GM18870 (cell line): Measurements from ENCODE around the gene LZTFL1.

Experiments used
- ATAC-seq: cut with Tn5 transposase; IDR thresholded peaks from one replicate; pipeline ENCODE4 v1.9.1; 2021; ENCODE audit warnings: moderate library complexity; ENCODE audit not compliant: unreplicated experiment

LZTFL1 gene

GRCh38 chr3:45787551-45787950 lies 54.4 kb downstream of the LZTFL1 start:
- ATAC-seq, result no peak

- no peak for ATAC-seq
Measured at GRCh38 chr3:45786801-45787495, 55.0 kb downstream of the LZTFL1 start.

- ATAC-seq, result no peak
Measured at GRCh38 chr3:45785605-45786150, 56.2 kb downstream of the LZTFL1 start.

- no peak for ATAC-seq
Measured at GRCh38 chr3:45783667-45784066, 58.3 kb downstream of the LZTFL1 start.

DNA sequence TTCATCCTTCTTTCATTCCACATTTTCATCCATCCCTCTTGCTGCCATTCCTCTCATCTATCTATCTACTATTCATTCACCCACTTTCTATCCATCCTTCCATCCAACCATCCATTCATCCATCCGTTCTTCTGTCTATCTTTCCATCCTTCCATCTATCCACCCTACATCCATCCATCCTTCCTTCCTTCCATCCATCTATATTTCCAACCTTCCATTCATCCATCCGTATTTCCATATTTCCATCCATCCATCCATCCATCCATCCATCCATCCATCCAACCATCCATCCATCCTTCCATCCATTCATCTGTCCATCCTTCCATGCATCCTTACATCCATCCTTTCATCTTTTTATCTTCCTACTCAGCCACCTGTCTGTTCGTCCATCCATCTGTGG lies 59.5 kb downstream of the LZTFL1 start:
- ATAC-seq, result no peak

DNA sequence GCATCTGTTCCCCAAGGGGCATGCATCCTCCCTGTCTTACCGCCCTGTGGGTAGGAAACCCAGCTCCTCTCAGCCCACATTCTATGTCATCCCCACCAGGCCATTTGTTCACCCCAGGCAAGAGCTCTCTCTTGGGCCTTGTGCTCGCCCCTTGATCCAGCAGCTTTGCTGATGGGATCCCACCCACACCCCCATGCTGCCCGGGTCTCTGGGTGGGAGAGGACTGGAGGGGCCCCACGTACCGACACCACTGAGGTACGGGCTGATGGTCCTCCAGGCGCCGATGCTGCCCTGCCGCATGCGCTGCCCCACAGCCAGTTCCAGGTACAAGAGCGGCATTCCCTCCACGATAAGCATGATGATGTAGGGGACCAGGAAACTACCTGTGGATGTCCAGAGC lies 60.1 kb downstream of the LZTFL1 start:
- ATAC-seq, result no peak

DNA sequence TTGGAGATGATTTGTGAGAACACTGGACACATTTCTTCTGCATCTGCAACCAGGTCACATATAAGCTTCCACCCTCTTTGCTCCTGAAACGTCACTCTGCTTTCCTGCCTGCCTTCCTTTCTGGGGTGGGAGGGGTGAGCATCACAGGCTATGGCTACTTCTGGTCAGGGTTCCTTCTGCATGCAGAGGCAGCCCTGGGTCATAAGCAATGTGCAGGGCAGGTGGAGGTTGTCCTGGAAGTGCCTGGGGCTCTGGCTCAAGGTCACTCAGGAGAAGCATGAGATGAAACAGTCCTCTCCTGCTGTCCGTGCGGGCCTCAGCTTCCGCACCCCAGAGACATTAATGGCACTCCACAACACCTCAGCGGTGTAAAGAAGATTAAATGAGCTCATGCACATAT lies 60.6 kb downstream of the LZTFL1 start:
- ATAC-seq, result no peak

- ATAC-seq, result no peak
Measured at GRCh38 chr3:45779746-45780735, 61.9 kb downstream of the LZTFL1 start.

- no peak for ATAC-seq
Measured at GRCh38 chr3:45778761-45779201, 63.1 kb downstream of the LZTFL1 start.

DNA sequence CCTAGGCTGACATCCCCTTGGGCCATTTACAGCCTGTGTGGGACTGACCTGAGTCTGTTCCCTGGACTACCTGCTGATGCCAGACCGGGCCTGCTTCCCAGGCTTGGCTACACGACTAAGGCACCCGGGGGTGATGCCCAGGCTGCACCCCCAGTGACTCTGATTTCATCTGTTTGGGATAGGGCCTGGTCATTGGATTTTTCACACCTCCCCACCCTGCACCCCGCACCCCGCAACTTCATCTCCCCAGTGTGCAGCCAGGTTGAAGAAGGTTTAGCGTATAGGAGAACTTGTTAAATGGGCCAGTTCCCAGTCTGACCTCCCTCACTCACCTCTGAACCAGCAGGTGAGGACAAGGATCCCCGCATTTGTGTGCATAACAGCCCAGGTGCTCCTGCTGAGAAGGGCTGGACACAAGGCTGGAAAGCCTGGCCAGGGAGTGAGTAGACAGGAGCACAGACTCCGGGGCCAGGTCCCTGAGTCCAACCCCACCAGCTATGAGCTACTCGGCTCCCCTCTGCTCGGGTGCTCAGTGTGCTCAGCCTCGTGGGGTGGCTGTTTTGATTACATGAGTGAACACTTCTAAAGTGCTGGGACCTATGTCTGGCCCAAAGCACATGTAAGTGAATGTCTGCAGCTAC lies 64.1 kb downstream of the LZTFL1 start:
- ATAC-seq, result no peak

DNA sequence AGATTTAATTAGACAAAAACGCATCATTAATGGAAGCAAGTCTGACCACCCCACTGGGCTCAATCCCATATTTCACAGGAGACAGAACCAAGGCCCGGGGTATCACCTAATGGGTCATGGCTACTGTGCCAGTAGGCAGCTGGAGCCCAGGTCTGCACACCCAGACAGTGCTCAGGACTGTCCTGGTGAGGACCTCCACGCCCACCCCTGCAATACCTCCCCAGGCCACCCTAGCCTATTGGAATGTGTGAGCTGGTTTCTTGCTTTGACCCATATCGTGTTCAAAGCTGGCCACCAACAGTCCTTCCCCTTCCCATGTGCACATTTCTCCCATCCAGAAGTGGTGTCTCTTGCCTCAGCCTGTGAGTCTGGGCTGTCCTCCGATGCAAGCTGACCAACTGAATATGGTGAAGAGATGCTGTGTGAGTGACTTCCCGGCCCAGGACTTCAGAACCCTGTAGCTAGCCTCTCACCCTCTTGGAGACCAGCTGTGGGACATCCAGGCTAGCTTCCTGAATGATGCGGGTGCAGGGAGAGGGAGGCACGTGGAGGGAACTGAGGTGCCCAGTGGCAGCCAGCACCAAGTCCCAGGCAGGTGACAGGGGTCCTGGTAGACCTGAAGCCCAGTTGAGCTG lies 64.7 kb downstream of the LZTFL1 start:
- no peak for ATAC-seq

- no peak for ATAC-seq
Measured at GRCh38 chr3:45776611-45777010, 65.3 kb downstream of the LZTFL1 start.

GRCh38 chr3:45776301-45776595 lies 65.7 kb downstream of the LZTFL1 start:
- ATAC-seq, result no peak

GRCh38 chr3:45775571-45776300 lies 66.2 kb downstream of the LZTFL1 start:
- no peak for ATAC-seq

- ATAC-seq, result no peak
Measured at GRCh38 chr3:45774581-45775521, 67.1 kb downstream of the LZTFL1 start.

- ATAC-seq, result no peak
Measured at GRCh38 chr3:45773714-45774449, 68.0 kb downstream of the LZTFL1 start.
